Measurements from ENCODE around the gene MTM1.

The MTM1 gene

GRCh38 chrX:150712619-150713018 lies 144.2 kb downstream of the MTM1 start:
- DNase-seq (ENCODE audit: low read depth in 2 of 2), result no peak

- no peak for DNase-seq (ENCODE audit: low read depth in 2 of 2)
These were observed 146.8 kb downstream of the MTM1 start for GRCh38 chrX:150715184-150715583.

- no peak for DNase-seq (ENCODE audit: low read depth in 2 of 2)
These were observed 151.2 kb downstream of the MTM1 start for GRCh38 chrX:150719621-150720020.
